RCC 7860 (cell line): ENCODE data around the gene NXPE2.

ENCODE experiments used
- DNase-seq: peaks from one replicate; pipeline ENCODE4 v3.0.0-alpha.2; 2015; ENCODE audit warnings: low spot score
- FAIRE-seq: peaks from 2 replicates; lab custom pipeline; 2012; peaks lifted over from hg19 to GRCh38; lab: Jason Lieb, UNC

Gene NXPE2

DNA sequence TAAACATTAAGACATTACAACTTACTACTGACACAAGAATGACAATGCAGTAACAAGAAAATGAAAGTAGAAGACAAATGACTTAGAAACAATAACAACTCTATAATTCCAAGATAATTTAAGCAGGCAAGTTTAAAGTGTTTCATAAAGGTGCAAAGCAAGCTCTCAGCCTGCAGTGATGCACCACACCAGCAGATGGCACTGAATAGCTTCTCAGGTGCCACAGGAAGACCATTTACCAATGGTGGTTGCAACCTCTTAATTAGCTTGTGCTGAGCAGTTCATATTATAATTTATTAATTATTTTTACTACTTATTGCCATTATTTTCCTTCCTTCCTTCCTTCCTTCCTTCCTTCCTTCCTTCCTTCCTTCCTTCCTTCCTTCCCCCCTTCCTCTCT is 60.6 kb downstream of the NXPE2 start:
- DNase-seq (peak; percentile 8), FAIRE-seq (no peak)

DNA sequence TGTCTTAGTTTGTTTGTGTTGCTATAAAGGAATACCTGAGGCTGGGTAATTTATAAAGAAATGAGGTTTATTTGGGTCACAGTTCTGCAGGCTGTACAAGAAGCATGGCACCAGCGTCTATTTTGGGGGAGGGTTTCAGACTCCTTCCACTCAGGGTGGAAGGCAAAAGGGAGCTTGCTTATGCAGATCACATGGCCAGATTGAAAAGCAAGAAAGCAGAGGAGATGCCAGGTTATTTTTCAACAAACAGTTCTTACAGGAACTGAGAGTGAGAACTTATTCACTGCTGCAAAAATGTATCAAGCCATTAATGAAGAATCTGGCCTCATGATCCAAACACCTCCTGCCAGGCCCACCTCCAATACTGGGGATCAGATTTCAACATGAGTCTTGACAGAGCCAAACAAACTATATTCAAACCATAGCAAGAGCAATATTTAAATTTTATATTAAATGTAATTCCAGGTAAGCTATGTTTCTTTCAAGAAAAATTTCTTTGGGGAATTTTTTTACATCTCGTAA is 66.9 kb downstream of the NXPE2 start:
- FAIRE-seq (no peak), DNase-seq (no peak)

DNA sequence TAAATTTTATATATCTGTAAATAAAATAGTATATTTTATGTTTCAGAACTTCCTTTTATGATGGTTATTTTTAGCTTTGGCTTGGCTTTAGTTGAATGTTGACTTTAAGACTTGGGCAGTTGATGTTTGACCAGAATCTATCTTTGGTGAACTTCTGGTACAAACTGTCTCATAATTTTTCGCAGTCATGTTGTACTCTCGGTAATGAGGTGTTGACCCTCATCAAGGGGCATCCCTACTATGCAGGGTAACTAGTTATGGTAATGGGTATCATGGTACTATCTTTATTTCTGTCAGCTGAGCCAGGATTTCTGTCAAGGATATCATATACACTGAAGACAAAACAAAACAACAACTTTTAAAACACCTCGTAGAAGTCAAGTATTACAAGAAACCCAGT is 67.7 kb downstream of the NXPE2 start:
- FAIRE-seq, result no peak
- DNase-seq, result no peak
